ENCODE results near the gene SPECC1.

SPECC1 gene

DNA sequence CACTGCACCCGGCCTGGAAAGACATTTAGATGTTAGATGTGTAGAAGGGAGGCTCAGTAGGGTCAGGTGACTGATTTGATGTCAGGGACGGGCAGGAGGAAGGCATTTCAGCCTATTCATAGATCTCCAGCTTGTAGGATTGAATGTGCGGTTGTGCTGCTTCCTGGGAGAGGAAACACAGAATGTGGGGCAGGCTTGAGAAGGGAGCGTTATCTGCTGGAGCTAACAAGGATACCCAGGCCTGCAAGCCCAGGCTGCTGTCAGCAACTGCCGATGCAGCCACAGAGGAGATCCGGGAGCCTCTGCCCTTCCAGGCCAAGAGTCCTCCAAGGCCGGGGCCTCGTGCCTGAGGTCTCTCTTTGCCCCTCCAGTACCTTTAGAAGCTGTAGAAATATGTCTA lies 205.6 kb downstream of the SPECC1 start:
- Mint-ChIP-seq H3K4me1 (no peaks in the 10 kb centered on the region), H3K27ac (no peak overlapping the region), H3K27me3 (ENCODE audit: low read depth) (no peaks in the 10 kb centered on the region), H3K4me3 (no peak overlapping the region), H3K36me3 (ENCODE audit: low read depth) (peaks cover 17% of the 10 kb centered on the region), H3K9me3 (peaks cover 10% of the 10 kb centered on the region)
- TF ChIP-seq, protein P1, sequence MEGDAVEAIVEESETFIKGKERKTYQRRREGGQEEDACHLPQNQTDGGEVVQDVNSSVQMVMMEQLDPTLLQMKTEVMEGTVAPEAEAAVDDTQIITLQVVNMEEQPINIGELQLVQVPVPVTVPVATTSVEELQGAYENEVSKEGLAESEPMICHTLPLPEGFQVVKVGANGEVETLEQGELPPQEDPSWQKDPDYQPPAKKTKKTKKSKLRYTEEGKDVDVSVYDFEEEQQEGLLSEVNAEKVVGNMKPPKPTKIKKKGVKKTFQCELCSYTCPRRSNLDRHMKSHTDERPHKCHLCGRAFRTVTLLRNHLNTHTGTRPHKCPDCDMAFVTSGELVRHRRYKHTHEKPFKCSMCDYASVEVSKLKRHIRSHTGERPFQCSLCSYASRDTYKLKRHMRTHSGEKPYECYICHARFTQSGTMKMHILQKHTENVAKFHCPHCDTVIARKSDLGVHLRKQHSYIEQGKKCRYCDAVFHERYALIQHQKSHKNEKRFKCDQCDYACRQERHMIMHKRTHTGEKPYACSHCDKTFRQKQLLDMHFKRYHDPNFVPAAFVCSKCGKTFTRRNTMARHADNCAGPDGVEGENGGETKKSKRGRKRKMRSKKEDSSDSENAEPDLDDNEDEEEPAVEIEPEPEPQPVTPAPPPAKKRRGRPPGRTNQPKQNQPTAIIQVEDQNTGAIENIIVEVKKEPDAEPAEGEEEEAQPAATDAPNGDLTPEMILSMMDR (IDR thresholded peaks at IDR 0.05; ENCODE audit: unreplicated experiment in 3 of 3), result no peak

DNA sequence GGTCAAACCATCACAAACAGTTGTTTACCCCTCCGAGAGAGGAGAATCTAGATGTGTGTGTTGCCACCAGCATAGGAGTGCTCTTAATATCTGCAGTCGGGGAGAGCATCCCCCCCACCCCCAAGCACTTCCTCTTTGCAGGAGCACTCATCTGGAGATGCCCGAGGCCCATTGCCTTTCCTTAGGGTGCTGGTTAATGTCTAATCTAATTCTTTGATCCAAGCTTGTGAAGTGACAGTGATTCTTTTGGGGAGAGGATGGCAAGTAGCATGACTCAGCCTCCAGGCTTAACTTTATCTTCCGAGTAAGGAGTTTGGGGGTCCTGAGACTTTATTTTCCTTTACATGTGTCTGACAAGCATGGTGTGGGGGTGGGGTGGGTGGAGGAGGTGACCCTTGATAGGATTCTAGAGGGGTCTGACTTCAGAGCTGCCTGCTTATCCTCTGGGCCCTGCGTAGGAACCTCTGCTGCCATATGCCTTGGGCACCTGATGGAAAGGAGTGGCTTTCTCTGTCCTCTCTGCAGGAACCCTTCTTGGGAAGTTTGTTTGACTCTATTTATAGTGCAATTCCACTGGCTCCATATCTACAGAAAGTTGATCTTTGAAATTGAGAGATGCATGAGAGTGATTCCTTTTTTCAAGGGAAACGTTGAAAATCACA lies 207.1 kb downstream of the SPECC1 start:
- no peaks in the 10 kb centered on the region for H3K4me1 Mint-ChIP-seq
- H3K4me3 Mint-ChIP-seq, result no peak overlapping the region
- H3K36me3 Mint-ChIP-seq (ENCODE audit: low read depth), result peaks cover 14% of the 10 kb centered on the region
- TF ChIP-seq, protein P1 (IDR thresholded peaks at IDR 0.05; ENCODE audit: unreplicated experiment in 3 of 3), result no peak
- no peak overlapping the region for H3K27ac Mint-ChIP-seq
- no peaks in the 10 kb centered on the region for H3K27me3 Mint-ChIP-seq (ENCODE audit: low read depth)
- peaks cover 11% of the 10 kb centered on the region for H3K9me3 Mint-ChIP-seq

DNA sequence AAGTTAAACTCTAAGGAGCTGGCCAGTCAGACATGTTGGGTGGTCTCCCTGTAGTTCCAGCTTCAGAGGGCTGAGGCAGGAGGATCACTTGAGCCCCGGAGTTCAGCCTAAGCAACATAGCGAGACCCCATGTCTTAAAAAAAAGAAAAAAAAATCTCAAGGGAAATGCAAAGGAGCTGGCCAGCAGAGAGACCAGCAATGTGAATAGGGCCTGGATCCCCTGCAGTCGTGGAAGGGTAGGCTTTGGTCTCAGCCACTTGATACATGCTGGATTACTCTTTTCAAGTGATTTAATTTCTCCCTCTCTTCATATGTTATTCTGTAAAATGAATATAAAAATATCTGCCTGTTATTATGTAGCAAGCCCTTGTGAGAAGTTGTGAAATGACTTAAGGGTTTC lies 207.7 kb downstream of the SPECC1 start:
- H3K27me3 Mint-ChIP-seq (ENCODE audit: low read depth), result no peaks in the 10 kb centered on the region

GRCh38 chr17:20217677-20218076 lies 208.5 kb downstream of the SPECC1 start:
- no peaks in the 10 kb centered on the region for H3K27me3 Mint-ChIP-seq (ENCODE audit: low read depth)
- H3K4me1 Mint-ChIP-seq, result no peaks in the 10 kb centered on the region
- H3K4me3 Mint-ChIP-seq, result no peak overlapping the region
- peaks cover 6% of the 10 kb centered on the region for H3K9me3 Mint-ChIP-seq
- H3K27ac Mint-ChIP-seq, result no peak overlapping the region
- H3K36me3 Mint-ChIP-seq (ENCODE audit: low read depth), result peaks cover 4% of the 10 kb centered on the region
- TF ChIP-seq, protein P1 (IDR thresholded peaks at IDR 0.05; ENCODE audit: unreplicated experiment in 3 of 3), result no peak

More for the DNA sequence above, 207.7 kb downstream of the SPECC1 start:
- H3K9me3 Mint-ChIP-seq, result peaks cover 11% of the 10 kb centered on the region
- no peak overlapping the region for H3K4me3 Mint-ChIP-seq
- H3K4me1 Mint-ChIP-seq, result no peaks in the 10 kb centered on the region
- H3K36me3 Mint-ChIP-seq (ENCODE audit: low read depth), result peaks cover 10% of the 10 kb centered on the region
- TF ChIP-seq, protein P1 (IDR thresholded peaks at IDR 0.05; ENCODE audit: unreplicated experiment in 3 of 3), result no peak
- no peak overlapping the region for H3K27ac Mint-ChIP-seq

DNA sequence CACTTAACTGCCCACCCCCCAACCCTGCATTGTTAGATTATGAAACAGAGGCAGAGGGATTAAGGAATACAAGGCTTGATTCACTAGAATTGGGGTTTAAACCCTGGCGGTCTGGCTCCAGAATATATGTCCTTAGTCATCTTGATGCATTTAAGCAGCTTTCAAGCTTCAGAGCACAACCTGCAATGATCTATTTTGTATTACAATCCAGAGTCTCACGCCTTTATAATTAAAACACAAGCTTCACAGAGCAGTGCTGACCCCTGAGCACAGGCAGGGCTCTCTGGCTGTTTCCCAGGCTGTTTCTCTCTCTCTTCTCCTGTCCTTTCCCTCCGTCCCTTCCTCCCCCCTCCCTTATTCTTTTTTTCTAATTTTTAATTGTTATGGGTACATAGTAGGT lies 209.1 kb downstream of the SPECC1 start:
- H3K9me3 Mint-ChIP-seq, result peaks cover 6% of the 10 kb centered on the region

More for the DNA sequence above, 209.1 kb downstream of the SPECC1 start:
- Mint-ChIP-seq H3K27me3 (ENCODE audit: low read depth) (no peaks in the 10 kb centered on the region), H3K4me3 (no peak overlapping the region), H3K36me3 (ENCODE audit: low read depth) (peaks cover under 1% of the 10 kb centered on the region), H3K27ac (peak overlapping the region in 1 of 3 experiments; percentile 32), H3K4me1 (no peaks in the 10 kb centered on the region)
- TF ChIP-seq, protein P1 (IDR thresholded peaks at IDR 0.05; ENCODE audit: unreplicated experiment in 3 of 3), result no peak
